RWPE2 (cell line): ENCODE data around the gene BMF.

Experiments used
- ATAC-seq: fragments of 200-7000 bp; cut with Tn5 transposase; 3 replicates; pipeline ENCODE4 v1.9.1; 2021; ENCODE audit warnings: low read depth
- DNase-seq: peaks from one replicate; pipeline ENCODE4 v3.0.0-alpha.2; 2020; ENCODE audit warnings: low spot score
- H3K27ac ChIP-seq: fragments of 450-650 bp; 2 replicates; pipeline ENCODE4 v1.5.1; 2017; ENCODE audit warnings: mild to moderate bottlenecking; ENCODE audit not compliant: poor library complexity, severe bottlenecking
- H3K27me3 ChIP-seq: fragments of 250-450 bp; sonication (Bioruptor Pico); 2 replicates; pipeline ENCODE4 v1.5.1; 2021; ENCODE audit warnings: mild to moderate bottlenecking, moderate library complexity; ENCODE audit not compliant: insufficient read depth, poor library complexity, severe bottlenecking
- H3K36me3 ChIP-seq: fragments of 250-450 bp; sonication (Bioruptor Pico); 2 replicates; pipeline ENCODE4 v1.5.1; 2020; ENCODE audit warnings: low read depth, mild to moderate bottlenecking, moderate library complexity
- H3K4me1 ChIP-seq: fragments of 250-450 bp; sonication (Bioruptor Pico); 2 replicates; pipeline ENCODE4 v1.5.1; 2021; ENCODE audit warnings: mild to moderate bottlenecking, moderate library complexity; ENCODE audit not compliant: insufficient read depth, poor library complexity, severe bottlenecking
- H3K4me3 ChIP-seq: fragments of 250-450 bp; sonication (Bioruptor Pico); 2 replicates; pipeline ENCODE4 v1.5.1; 2021; ENCODE audit warnings: mild to moderate bottlenecking, moderate library complexity; ENCODE audit not compliant: severe bottlenecking
- H3K9me3 ChIP-seq: fragments of 250-450 bp; sonication (Bioruptor Pico); 2 replicates; pipeline ENCODE4 v1.5.1; 2021; ENCODE audit warnings: mild to moderate bottlenecking, moderate library complexity; ENCODE audit not compliant: severe bottlenecking
- CTCF ChIP-seq: fragments of 450-650 bp; IDR thresholded peaks from one replicate; pipeline ENCODE4 v1.5.1; 2017; ENCODE audit warnings: mild to moderate bottlenecking, moderate library complexity; ENCODE audit not compliant: poor library complexity, severe bottlenecking

Gene BMF

GRCh38 chr15:40095371-40096093 lies 13.1 kb downstream of the BMF start:
- no peak overlapping the region for H3K27ac ChIP-seq
- no peak for TF ChIP-seq CTCF
- ATAC-seq (no peak), DNase-seq (no peak)
- peaks cover 30% of the 10 kb centered on the region for H3K4me1 ChIP-seq
- H3K9me3 ChIP-seq, result no peaks in the 10 kb centered on the region
- no peaks in the 10 kb centered on the region for H3K36me3 ChIP-seq
- no peaks in the 10 kb centered on the region for H3K27me3 ChIP-seq
- no peak overlapping the region for H3K4me3 ChIP-seq

GRCh38 chr15:40094156-40094555 lies 14.5 kb downstream of the BMF start:
- Histone ChIP-seq H3K27me3 (no peaks in the 10 kb centered on the region), H3K4me1 (peaks cover 28% of the 10 kb centered on the region), H3K9me3 (no peaks in the 10 kb centered on the region), H3K36me3 (no peaks in the 10 kb centered on the region), H3K4me3 (no peak overlapping the region), H3K27ac (no peak overlapping the region)
- ATAC-seq, result no peak
- no peak for TF ChIP-seq CTCF
- no peak for DNase-seq

GRCh38 chr15:40092979-40093869 lies 15.5 kb downstream of the BMF start:
- Histone ChIP-seq H3K4me1 (peaks cover 18% of the 10 kb centered on the region), H3K4me3 (no peak overlapping the region), H3K27me3 (no peaks in the 10 kb centered on the region), H3K36me3 (no peaks in the 10 kb centered on the region), H3K9me3 (no peaks in the 10 kb centered on the region), H3K27ac (no peak overlapping the region)
- no peak for DNase-seq
- peak; percentile 72 for ATAC-seq
- TF ChIP-seq CTCF, result no peak

- no peak overlapping the region for H3K4me3 ChIP-seq
- no peak for DNase-seq
- H3K9me3 ChIP-seq, result no peaks in the 10 kb centered on the region
- no peak for TF ChIP-seq CTCF
- no peak overlapping the region for H3K27ac ChIP-seq
- no peaks in the 10 kb centered on the region for H3K36me3 ChIP-seq
- no peaks in the 10 kb centered on the region for H3K27me3 ChIP-seq
- peak; percentile 5; the same call in 1 of the 3 replicates for ATAC-seq
- peaks cover 16% of the 10 kb centered on the region for H3K4me1 ChIP-seq
Observed at GRCh38 chr15:40092256-40092978, 16.3 kb downstream of the BMF start.
